Upper lobe of left lung (tissue), 6 donors: ENCODE results near the gene SCRN2. TPM values are rescaled to one million over a fixed set of nuclear protein-coding genes. Genes with fewer than 3 reads are reported as not detected.
A peak's percentile ranks its signal among the peaks of the same experiment; 100 is the strongest.

ENCODE experiments used
- ATAC-seq, 2 donors: fragments of 200-7000 bp; cut with Tn5 transposase; one replicate each; pipeline ENCODE4 v1.9.1; 2022; ENCODE audit warnings: mild to moderate bottlenecking in 2 of 2, moderate library complexity in 2 of 2; ENCODE audit not compliant: low FRiP score in 2 of 2
- DNase-seq, 2 donors: peaks; one replicate each; pipeline ENCODE4 v3.0.0-alpha.2; 2019 to 2020
- H3K27ac ChIP-seq, 4 donors: fragments of 200-600 bp; sonication (generic); one replicate each; pipeline ENCODE4 v1.5.1; 2016 to 2019
- H3K27me3 ChIP-seq, 4 donors: fragments of 200-600 bp; sonication (generic); one replicate each; pipeline ENCODE4 v1.5.1; 2017 to 2019
- H3K36me3 ChIP-seq, 4 donors: fragments of 200-600 bp; sonication (generic); one replicate each; pipeline ENCODE4 v1.5.1; 2016 to 2019
- H3K4me1 ChIP-seq, 4 donors: fragments of 200-600 bp; sonication (generic); one replicate each; pipeline ENCODE4 v1.5.1; 2018 to 2019
- H3K4me3 ChIP-seq, 4 donors: fragments of 200-600 bp; sonication (generic); one replicate each; pipeline ENCODE4 v1.5.1; 2017 to 2019; ENCODE audit warnings: mild to moderate bottlenecking in 2 of 4, moderate library complexity in 1 of 4
- H3K9me3 ChIP-seq, 4 donors: fragments of 200-600 bp; sonication (generic); one replicate each; pipeline ENCODE4 v1.5.1; 2018 to 2019
- CTCF ChIP-seq, 6 experiments: fragments of 450-650 bp in 4 of 6; fragments of 200-600 bp in 2 of 6; sonication (generic) in 2 of 6; IDR thresholded peaks; one replicate each; pipeline ENCODE4 v1.5.1; 2016 to 2019; ENCODE audit warnings: antibody characterized with exemption in 6 of 6
- EP300 ChIP-seq, 4 donors: sonication (generic); formaldehyde crosslinking; IDR thresholded peaks; one replicate each; pipeline ENCODE4 v1.5.1; 2017; ENCODE audit warnings: antibody characterized with exemption in 4 of 4, control low read depth in 2 of 4
- POLR2A ChIP-seq, 4 donors: fragments of 450-650 bp; IDR thresholded peaks; one replicate each; pipeline ENCODE4 v1.5.1; 2016 to 2017; ENCODE audit warnings: antibody characterized with exemption in 4 of 4, mild to moderate bottlenecking in 2 of 4
- POLR2AphosphoS5 ChIP-seq, 2 donors: sonication (generic); formaldehyde crosslinking; IDR thresholded peaks; one replicate each; pipeline ENCODE4 v1.5.1; 2017; ENCODE audit warnings: antibody characterized with exemption in 2 of 2
- WGBS, 2 donors: methylation state at CpG; one replicate each; pipeline ENCODE4 v1.1.5; 2017 to 2018; 5-methylcytosine and 5-hydroxymethylcytosine counted together
- total RNA-seq, 6 donors: library from RNA; depleted of rRNA in 4 of 6; stranded (reverse); fragments of >200 nt in 4 of 6; gene quantifications; one replicate each; pipeline versions ENCODE4 v1.1.0 to v1.2.1, GENCODE V29; 2016 to 2021
- donor health status: DM: no; HTN: no; CAD: no; lungs with moderate emphysema.
- donor health status: DM: no; HTN: yes; CAD: no; lungs with severe emphysema.

Gene SCRN2
- total RNA-seq, 6 donors from 2014 or later: 24.4 to 73.3 (median 34.8) TPM

- no peak overlapping the region for H3K4me3 ChIP-seq
- peaks cover 11 to 66% (median 56%) of the 10 kb centered on the region in 4 donors for H3K36me3 ChIP-seq
- ATAC-seq (no peak), DNase-seq (no peak)
- peaks cover 23 to 38% (median 26%) of the 10 kb centered on the region in 4 donors for H3K4me1 ChIP-seq
- 100% methylated on average over 4 of the region's 4 CpGs; no CpG with 5 or more reads in 1 of the 2 donors for WGBS, 2 donors
- peak overlapping the region in 2 of 4 donors; percentile 63 to 68 for H3K27ac ChIP-seq
- no peaks in the 10 kb centered on the region for H3K9me3 ChIP-seq
- H3K27me3 ChIP-seq: no peaks in the 10 kb centered on the region
- no peak for TF ChIP-seq EP300 (IDR thresholded peaks at IDR 0.05)
- no peak for TF ChIP-seq CTCF (IDR thresholded peaks at IDR 0.05)
- TF ChIP-seq POLR2AphosphoS5 (IDR thresholded peaks at IDR 0.05): no peak
- TF ChIP-seq POLR2A (IDR thresholded peaks at IDR 0.05): no peak
These were observed 18.3 kb downstream of the SCRN2 start for GRCh38 chr17:47822785-47823184.

GRCh38 chr17:47821424-47822391 lies 19.4 kb downstream of the SCRN2 start, which contains the start of gene OSBPL7:
Gene OSBPL7 (minus strand): TSS chr17:47821794. CDS start chr17:47820278, 1,516 bp downstream.
- DNase-seq (peak; percentile 86 to 87), ATAC-seq (peak; percentile 88 to 91)
- peak within 1 kb of the TSS; percentile 61 to 75 (median 66) for H3K27ac ChIP-seq
- WGBS, 2 donors: 7 to 42% methylated on average over 4 to 21 of the region's 21 CpGs
- TF ChIP-seq CTCF (IDR thresholded peaks at IDR 0.05) (peak in 2 of 6 experiments; percentile 37 to 50), POLR2AphosphoS5 (IDR thresholded peaks at IDR 0.05) (peak; percentile 62 to 78), POLR2A (IDR thresholded peaks at IDR 0.05) (peak in 3 of 4 donors; percentile 22 to 58 (median 33)), EP300 (IDR thresholded peaks at IDR 0.05) (no peak)
- H3K4me3 ChIP-seq: peak within 1 kb of the TSS; percentile 49 to 67 (median 60)
- H3K36me3 ChIP-seq: peaks cover 11 to 66% (median 56%) of the 10 kb centered on the region in 4 donors
- no peaks in the 10 kb centered on the region for H3K9me3 ChIP-seq
- no peaks in the 10 kb centered on the region for H3K27me3 ChIP-seq
- peaks cover 23 to 38% (median 26%) of the 10 kb centered on the region in 4 donors for H3K4me1 ChIP-seq

GRCh38 chr17:47821031-47821423 lies 20.0 kb downstream of the SCRN2 start:
- Histone ChIP-seq H3K4me3 (peak overlapping the region; percentile 49 to 67 (median 60)), H3K27ac (peak overlapping the region; percentile 61 to 75 (median 66)), H3K36me3 (peaks cover 6 to 66% (median 56%) of the 10 kb centered on the region in 4 donors), H3K27me3 (no peaks in the 10 kb centered on the region), H3K9me3 (no peaks in the 10 kb centered on the region), H3K4me1 (peaks cover 23 to 38% (median 26%) of the 10 kb centered on the region in 4 donors)
- ATAC-seq (no peak), DNase-seq (no peak)
- no peak for TF ChIP-seq POLR2AphosphoS5 (IDR thresholded peaks at IDR 0.05)
- no peak for TF ChIP-seq POLR2A (IDR thresholded peaks at IDR 0.05)
- TF ChIP-seq CTCF (IDR thresholded peaks at IDR 0.05): no peak
- TF ChIP-seq EP300 (IDR thresholded peaks at IDR 0.05): no peak
- WGBS, 2 donors: 7 to 13% methylated on average over 4 of the region's 4 CpGs

GRCh38 chr17:47820033-47820789 lies 20.9 kb downstream of the SCRN2 start:
- DNase-seq: peak in 1 of 2 donors; percentile 82
- peak; percentile 9 to 68 for ATAC-seq
- TF ChIP-seq CTCF (IDR thresholded peaks at IDR 0.05) (no peak), POLR2AphosphoS5 (IDR thresholded peaks at IDR 0.05) (peak in 1 of 2 donors; percentile 6)
- H3K36me3 ChIP-seq: peaks cover 6 to 66% (median 58%) of the 10 kb centered on the region in 4 donors
- H3K9me3 ChIP-seq: no peaks in the 10 kb centered on the region
- WGBS, 2 donors: 39 to 41% methylated on average over 11 to 12 of the region's 12 CpGs
- H3K4me3 ChIP-seq: peak overlapping the region in 3 of 4 donors; percentile 49 to 67 (median 61)
- no peaks in the 10 kb centered on the region for H3K27me3 ChIP-seq
- H3K4me1 ChIP-seq: peaks cover 23 to 38% (median 26%) of the 10 kb centered on the region in 4 donors
- H3K27ac ChIP-seq: peak overlapping the region; percentile 21 to 68 (median 62)
